ENCODE measurements around the gene ME3.
A peak's percentile ranks its signal among the peaks of the same experiment; 100 is the strongest.

Gene ME3

GRCh38 chr11:86693518-86693917 is 21.1 kb upstream of the ME3 start:
- H3K27ac ChIP-seq (ENCODE audit: insufficient read depth in 1 of 2, low read depth in 1 of 2, low read length in 2 of 2, poor library complexity in 1 of 2, severe bottlenecking in 2 of 2): no peak overlapping the region
- peaks cover 0 to 8% (median 0%) of the 10 kb centered on the region in 4 experiments for H3K4me1 ChIP-seq (ENCODE audit: control extremely low read depth in 1 of 4, control insufficient read depth in 4 of 4, insufficient read depth in 4 of 4, low read length in 3 of 4)
- H3K9me3 ChIP-seq (ENCODE audit: control extremely low read depth in 1 of 5, control insufficient read depth in 4 of 5, insufficient read depth in 2 of 5, low read depth in 1 of 5, low read length in 4 of 5): no peaks in the 10 kb centered on the region
- ChIA-PET POLR2A (no interaction called here), CTCF (no interaction called here)
- H3K27me3 ChIP-seq (replicated peaks in 2 of 5; ENCODE audit: control insufficient read depth in 4 of 5, insufficient read depth in 5 of 5, low read length in 4 of 5): no peaks in the 10 kb centered on the region
- no CpG with 5 or more reads among the region's 1 CpG for WGBS (ENCODE audit: insufficient coverage)
- no peak overlapping the region for H3K4me3 ChIP-seq (ENCODE audit: control insufficient read depth in 1 of 7, extremely low read depth in 1 of 7, insufficient read depth in 4 of 7, low read depth in 2 of 7, low read length in 6 of 7)
- DNase-seq: no peak
- H3K36me3 ChIP-seq (ENCODE audit: control insufficient read depth in 4 of 4, insufficient read depth in 4 of 4, low read length in 3 of 4): no peaks in the 10 kb centered on the region

- DNase-seq: no peak
- H3K4me1 ChIP-seq (ENCODE audit: control extremely low read depth in 1 of 4, control insufficient read depth in 4 of 4, insufficient read depth in 4 of 4, low read length in 3 of 4): peaks cover 0 to 8% (median 0%) of the 10 kb centered on the region in 4 experiments
- no CpG with 5 or more reads among the region's 1 CpG for WGBS (ENCODE audit: insufficient coverage)
- ChIA-PET POLR2A (no interaction called here), CTCF (no interaction called here)
- no peak overlapping the region for H3K27ac ChIP-seq (ENCODE audit: insufficient read depth in 1 of 2, low read depth in 1 of 2, low read length in 2 of 2, poor library complexity in 1 of 2, severe bottlenecking in 2 of 2)
- no peak overlapping the region for H3K4me3 ChIP-seq (ENCODE audit: control insufficient read depth in 1 of 7, extremely low read depth in 1 of 7, insufficient read depth in 4 of 7, low read depth in 2 of 7, low read length in 6 of 7)
- H3K36me3 ChIP-seq (ENCODE audit: control insufficient read depth in 4 of 4, insufficient read depth in 4 of 4, low read length in 3 of 4): no peaks in the 10 kb centered on the region
- no peaks in the 10 kb centered on the region for H3K27me3 ChIP-seq (replicated peaks in 2 of 5; ENCODE audit: control insufficient read depth in 4 of 5, insufficient read depth in 5 of 5, low read length in 4 of 5)
- H3K9me3 ChIP-seq (ENCODE audit: control extremely low read depth in 1 of 5, control insufficient read depth in 4 of 5, insufficient read depth in 2 of 5, low read depth in 1 of 5, low read length in 4 of 5): no peaks in the 10 kb centered on the region
Observed at GRCh38 chr11:86692746-86693145, 20.3 kb upstream of the ME3 start.

- no peak overlapping the region for H3K27ac ChIP-seq (ENCODE audit: insufficient read depth in 1 of 2, low read depth in 1 of 2, low read length in 2 of 2, poor library complexity in 1 of 2, severe bottlenecking in 2 of 2)
- ChIA-PET CTCF (no interaction called here), POLR2A (no interaction called here)
- H3K4me3 ChIP-seq (ENCODE audit: control insufficient read depth in 1 of 7, extremely low read depth in 1 of 7, insufficient read depth in 4 of 7, low read depth in 2 of 7, low read length in 6 of 7): no peak overlapping the region
- WGBS (ENCODE audit: insufficient coverage): 100% methylated on average over 1 of the region's 1 CpG
- no peaks in the 10 kb centered on the region for H3K36me3 ChIP-seq (ENCODE audit: control insufficient read depth in 4 of 4, insufficient read depth in 4 of 4, low read length in 3 of 4)
- H3K4me1 ChIP-seq (ENCODE audit: control extremely low read depth in 1 of 4, control insufficient read depth in 4 of 4, insufficient read depth in 4 of 4, low read length in 3 of 4): peaks cover 0 to 8% (median 0%) of the 10 kb centered on the region in 4 experiments
- DNase-seq: no peak
- no peaks in the 10 kb centered on the region for H3K9me3 ChIP-seq (ENCODE audit: control extremely low read depth in 1 of 5, control insufficient read depth in 4 of 5, insufficient read depth in 2 of 5, low read depth in 1 of 5, low read length in 4 of 5)
- H3K27me3 ChIP-seq (replicated peaks in 2 of 5; ENCODE audit: control insufficient read depth in 4 of 5, insufficient read depth in 5 of 5, low read length in 4 of 5): no peaks in the 10 kb centered on the region
Observed at GRCh38 chr11:86692317-86692716, 19.9 kb upstream of the ME3 start.

- no peaks in the 10 kb centered on the region for H3K9me3 ChIP-seq (ENCODE audit: control extremely low read depth in 1 of 5, control insufficient read depth in 4 of 5, insufficient read depth in 2 of 5, low read depth in 1 of 5, low read length in 4 of 5)
- 92% methylated on average over 4 of the region's 4 CpGs for WGBS (ENCODE audit: insufficient coverage)
- no peak overlapping the region for H3K4me3 ChIP-seq (ENCODE audit: control insufficient read depth in 1 of 7, extremely low read depth in 1 of 7, insufficient read depth in 4 of 7, low read depth in 2 of 7, low read length in 6 of 7)
- ChIA-PET CTCF (interaction anchor here (0.9 kb wide), 1 partner anchor 94 kb away, joined by 3 read pairs; no protein-coding TSS in a partner anchor), POLR2A (interaction anchor here (0.6 kb wide), 1 partner anchor 446 kb away, joined by 3 read pairs; no protein-coding TSS in a partner anchor)
- no peaks in the 10 kb centered on the region for H3K27me3 ChIP-seq (replicated peaks in 2 of 5; ENCODE audit: control insufficient read depth in 4 of 5, insufficient read depth in 5 of 5, low read length in 4 of 5)
- H3K36me3 ChIP-seq (ENCODE audit: control insufficient read depth in 4 of 4, insufficient read depth in 4 of 4, low read length in 3 of 4): no peaks in the 10 kb centered on the region
- no peak overlapping the region for H3K27ac ChIP-seq (ENCODE audit: insufficient read depth in 1 of 2, low read depth in 1 of 2, low read length in 2 of 2, poor library complexity in 1 of 2, severe bottlenecking in 2 of 2)
- peak in 1 of 3 donors; percentile 57 for DNase-seq
- H3K4me1 ChIP-seq (ENCODE audit: control extremely low read depth in 1 of 4, control insufficient read depth in 4 of 4, insufficient read depth in 4 of 4, low read length in 3 of 4): no peaks in the 10 kb centered on the region
Observed at GRCh38 chr11:86688398-86689179, 16.2 kb upstream of the ME3 start.

GRCh38 chr11:86687185-86687778 is 14.9 kb upstream of the ME3 start:
- ChIA-PET POLR2A (no interaction called here), CTCF (no interaction called here)
- no peaks in the 10 kb centered on the region for H3K27me3 ChIP-seq (replicated peaks in 2 of 5; ENCODE audit: control insufficient read depth in 4 of 5, insufficient read depth in 5 of 5, low read length in 4 of 5)
- H3K4me1 ChIP-seq (ENCODE audit: control extremely low read depth in 1 of 4, control insufficient read depth in 4 of 4, insufficient read depth in 4 of 4, low read length in 3 of 4): no peaks in the 10 kb centered on the region
- no peaks in the 10 kb centered on the region for H3K9me3 ChIP-seq (ENCODE audit: control extremely low read depth in 1 of 5, control insufficient read depth in 4 of 5, insufficient read depth in 2 of 5, low read depth in 1 of 5, low read length in 4 of 5)
- no peaks in the 10 kb centered on the region for H3K36me3 ChIP-seq (ENCODE audit: control insufficient read depth in 4 of 4, insufficient read depth in 4 of 4, low read length in 3 of 4)
- no peak overlapping the region for H3K27ac ChIP-seq (ENCODE audit: insufficient read depth in 1 of 2, low read depth in 1 of 2, low read length in 2 of 2, poor library complexity in 1 of 2, severe bottlenecking in 2 of 2)
- 100% methylated on average over 5 of the region's 5 CpGs for WGBS (ENCODE audit: insufficient coverage)
- DNase-seq: no peak
- no peak overlapping the region for H3K4me3 ChIP-seq (ENCODE audit: control insufficient read depth in 1 of 7, extremely low read depth in 1 of 7, insufficient read depth in 4 of 7, low read depth in 2 of 7, low read length in 6 of 7)

- ChIA-PET CTCF (no interaction called here), POLR2A (no interaction called here)
- Histone ChIP-seq H3K9me3 (ENCODE audit: control extremely low read depth in 1 of 5, control insufficient read depth in 4 of 5, insufficient read depth in 2 of 5, low read depth in 1 of 5, low read length in 4 of 5) (no peaks in the 10 kb centered on the region), H3K4me3 (ENCODE audit: control insufficient read depth in 1 of 7, extremely low read depth in 1 of 7, insufficient read depth in 4 of 7, low read depth in 2 of 7, low read length in 6 of 7) (no peak overlapping the region), H3K36me3 (ENCODE audit: control insufficient read depth in 4 of 4, insufficient read depth in 4 of 4, low read length in 3 of 4) (no peaks in the 10 kb centered on the region), H3K4me1 (ENCODE audit: control extremely low read depth in 1 of 4, control insufficient read depth in 4 of 4, insufficient read depth in 4 of 4, low read length in 3 of 4) (no peaks in the 10 kb centered on the region), H3K27me3 (replicated peaks in 2 of 5; ENCODE audit: control insufficient read depth in 4 of 5, insufficient read depth in 5 of 5, low read length in 4 of 5) (no peaks in the 10 kb centered on the region), H3K27ac (ENCODE audit: insufficient read depth in 1 of 2, low read depth in 1 of 2, low read length in 2 of 2, poor library complexity in 1 of 2, severe bottlenecking in 2 of 2) (no peak overlapping the region)
- 100% methylated on average over 1 of the region's 1 CpG for WGBS (ENCODE audit: insufficient coverage)
- DNase-seq: no peak
Observed at GRCh38 chr11:86686531-86686930, 14.1 kb upstream of the ME3 start.

GRCh38 chr11:86681483-86681756 is 9.0 kb upstream of the ME3 start:
- H3K9me3 ChIP-seq (ENCODE audit: control extremely low read depth in 1 of 5, control insufficient read depth in 4 of 5, insufficient read depth in 2 of 5, low read depth in 1 of 5, low read length in 4 of 5): no peaks in the 10 kb centered on the region
- 79% methylated on average over 2 of the region's 2 CpGs for WGBS (ENCODE audit: insufficient coverage)
- DNase-seq: no peak
- H3K4me3 ChIP-seq (ENCODE audit: control insufficient read depth in 1 of 7, extremely low read depth in 1 of 7, insufficient read depth in 4 of 7, low read depth in 2 of 7, low read length in 6 of 7): no peak overlapping the region
- H3K4me1 ChIP-seq (ENCODE audit: control extremely low read depth in 1 of 4, control insufficient read depth in 4 of 4, insufficient read depth in 4 of 4, low read length in 3 of 4): peaks cover 0 to 12% (median 1%) of the 10 kb centered on the region in 4 experiments
- ChIA-PET POLR2A (no interaction called here), CTCF (interaction anchor here (1.7 to 6.1 kb wide), 2 partner anchors 15 to 73 kb away, joined by 5 to 18 read pairs; no protein-coding TSS in a partner anchor)
- no peak overlapping the region for H3K27ac ChIP-seq (ENCODE audit: insufficient read depth in 1 of 2, low read depth in 1 of 2, low read length in 2 of 2, poor library complexity in 1 of 2, severe bottlenecking in 2 of 2)
- H3K36me3 ChIP-seq (ENCODE audit: control insufficient read depth in 4 of 4, insufficient read depth in 4 of 4, low read length in 3 of 4): no peaks in the 10 kb centered on the region
- H3K27me3 ChIP-seq (replicated peaks in 2 of 5; ENCODE audit: control insufficient read depth in 4 of 5, insufficient read depth in 5 of 5, low read length in 4 of 5): no peaks in the 10 kb centered on the region

Data from common myeloid progenitor, CD34-positive (primary cell).